NCI-H1105 (cell line): ENCODE data around the gene EML6.

Experiments
- DNase-seq: peaks from one replicate; lab custom pipeline; 2025; lab: John Stamatoyannopoulos, UW

Gene EML6

GRCh38 chr2:54945391-54946219 is 222.1 kb downstream of the EML6 start:
- no peak for DNase-seq

- no peak for DNase-seq
Observed at GRCh38 chr2:54946220-54946805, 222.9 kb downstream of the EML6 start.

DNA sequence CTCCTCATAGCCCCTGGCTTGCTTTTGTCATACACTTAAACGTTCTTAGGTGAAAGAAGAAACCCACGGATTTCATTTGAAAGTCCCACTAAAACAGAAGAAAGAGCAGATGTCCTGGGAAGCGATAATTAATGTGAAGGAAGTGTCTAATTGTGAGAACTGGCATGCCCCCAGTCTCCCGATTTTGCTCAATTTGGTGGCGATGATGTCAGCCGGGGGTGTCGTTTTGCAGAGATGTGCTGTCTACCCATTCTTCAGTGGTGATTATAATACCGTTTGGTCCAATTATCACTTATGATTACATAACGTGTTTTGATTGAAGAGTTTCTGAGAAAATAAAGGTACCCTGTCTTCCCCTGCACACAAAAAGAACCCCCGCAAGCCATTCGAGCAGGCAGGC is 223.7 kb downstream of the EML6 start:
- no peak for DNase-seq

DNA sequence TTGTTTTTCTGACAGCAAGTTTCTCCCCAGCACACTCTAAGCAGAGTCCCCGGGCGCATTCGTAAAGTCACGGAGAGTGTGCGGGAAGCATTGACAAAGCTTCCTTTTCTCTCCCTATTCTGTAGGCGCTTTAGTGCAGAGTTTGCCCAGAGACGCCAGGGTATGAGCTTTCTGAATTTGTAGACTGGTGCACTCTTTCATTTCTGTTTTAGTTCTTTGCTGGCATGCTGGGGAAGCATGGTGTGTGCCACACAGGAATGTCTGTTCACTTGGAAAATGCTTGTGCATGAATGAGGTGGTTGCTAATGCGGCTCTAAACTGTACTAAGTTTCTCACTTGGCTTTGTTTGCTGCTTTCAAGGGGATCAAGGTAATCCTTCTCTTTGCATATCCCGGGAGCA is 224.2 kb downstream of the EML6 start:
- no peak for DNase-seq

DNA sequence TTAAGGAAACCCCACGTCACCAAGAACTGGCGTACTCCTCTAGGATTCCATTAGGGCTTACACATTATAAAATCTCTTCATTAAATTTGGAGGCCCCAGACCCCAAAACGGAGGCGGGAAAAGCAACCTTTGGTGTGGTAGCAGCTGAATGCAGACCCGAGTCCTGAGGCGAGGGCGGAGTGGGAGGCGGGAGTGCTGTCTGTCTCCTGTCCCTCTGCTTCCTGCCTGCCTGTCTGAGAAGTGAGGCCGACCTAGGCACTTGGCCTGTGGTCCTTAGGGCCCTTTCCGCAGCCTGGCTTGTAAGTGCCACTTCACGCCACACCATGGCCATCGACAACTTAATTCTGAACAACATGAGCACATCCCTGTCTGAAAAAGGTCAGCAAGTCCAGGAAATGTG is 224.7 kb downstream of the EML6 start:
- no peak for DNase-seq

DNA sequence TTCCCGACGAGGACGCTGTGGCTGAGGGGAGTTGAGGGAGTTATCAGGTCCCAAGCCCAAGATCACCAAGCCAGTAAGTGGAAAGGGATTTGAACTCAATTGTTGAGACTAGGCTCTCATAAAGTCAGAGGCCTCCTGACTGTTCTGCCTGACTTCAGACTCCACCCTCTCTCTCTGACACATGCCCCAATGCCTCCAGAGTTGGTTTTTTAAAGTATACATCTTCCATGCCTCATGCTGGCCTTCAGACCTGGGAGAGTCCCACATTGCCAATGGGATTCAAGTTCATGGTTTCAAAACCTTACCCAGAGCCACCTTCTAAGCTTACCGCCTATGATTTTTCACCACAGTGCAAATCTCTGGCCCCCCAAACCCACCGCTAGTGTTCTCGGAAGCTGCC is 226.0 kb downstream of the EML6 start:
- DNase-seq = no peak

GRCh38 chr2:54950811-54951210 is 227.3 kb downstream of the EML6 start:
- DNase-seq = no peak

GRCh38 chr2:54952425-54952824 is 229.0 kb downstream of the EML6 start:
- DNase-seq = no peak

DNA sequence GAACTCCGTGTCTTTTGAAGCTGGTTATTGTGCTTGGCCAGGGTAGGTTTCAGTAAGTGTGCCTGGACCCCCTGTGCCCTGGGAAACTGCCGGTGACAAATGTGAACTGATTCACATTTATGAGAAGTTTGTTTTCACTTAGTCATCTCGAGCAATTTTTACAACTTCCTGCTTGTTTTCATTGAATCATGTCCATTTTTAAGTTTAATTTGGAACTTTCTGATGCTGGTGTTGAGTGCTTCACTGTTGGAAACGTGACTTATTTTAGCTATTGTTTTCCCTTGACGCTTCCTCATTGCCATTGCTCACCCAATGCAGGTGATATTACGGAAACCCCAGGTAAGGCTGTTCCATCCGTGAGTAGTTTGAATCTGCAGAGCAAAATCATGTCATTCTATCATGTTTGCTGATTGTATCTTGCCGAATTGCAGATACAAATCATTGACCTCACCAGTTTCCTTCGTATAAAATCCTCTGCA is 229.6 kb downstream of the EML6 start:
- no peak for DNase-seq

GRCh38 chr2:54954158-54954557 is 230.7 kb downstream of the EML6 start:
- DNase-seq = no peak

- DNase-seq = no peak
Observed at GRCh38 chr2:54954705-54955357, 231.4 kb downstream of the EML6 start.

DNA sequence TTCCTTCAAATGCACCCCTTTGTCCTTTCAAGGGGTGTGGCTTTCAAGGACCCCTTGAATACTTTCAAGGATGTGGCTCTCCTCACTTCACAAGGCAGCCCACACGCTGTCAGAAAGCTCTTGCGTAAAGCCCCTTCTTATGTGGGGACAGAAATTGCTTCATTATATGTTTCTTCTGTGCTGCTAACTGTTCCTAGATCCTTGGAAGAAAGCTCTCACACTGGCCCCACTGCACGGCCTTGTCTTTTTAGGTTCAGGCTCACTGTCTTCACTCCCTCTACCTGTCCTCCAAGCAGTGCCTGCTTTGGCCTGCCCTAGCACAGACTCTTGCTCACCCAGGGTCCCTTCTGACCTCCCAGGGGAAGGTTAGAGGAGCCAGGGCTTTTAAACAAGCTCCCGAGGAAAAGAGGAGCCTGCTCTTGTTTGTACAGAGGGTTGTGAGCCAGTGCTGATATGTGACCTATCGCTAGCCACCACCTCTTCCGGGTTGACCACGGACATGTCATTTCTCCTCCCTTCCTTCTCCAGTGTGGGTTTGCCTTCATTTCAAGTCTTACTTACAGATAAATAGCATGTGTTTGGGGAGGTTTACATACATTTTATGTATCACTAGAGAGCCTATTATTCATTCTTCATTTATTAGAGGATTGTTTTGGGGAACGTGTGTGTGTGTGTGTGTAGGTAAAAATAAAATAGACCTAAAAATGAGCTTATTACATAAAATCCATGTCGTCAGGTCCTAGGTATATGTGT is 232.1 kb downstream of the EML6 start:
- no peak for DNase-seq

DNA sequence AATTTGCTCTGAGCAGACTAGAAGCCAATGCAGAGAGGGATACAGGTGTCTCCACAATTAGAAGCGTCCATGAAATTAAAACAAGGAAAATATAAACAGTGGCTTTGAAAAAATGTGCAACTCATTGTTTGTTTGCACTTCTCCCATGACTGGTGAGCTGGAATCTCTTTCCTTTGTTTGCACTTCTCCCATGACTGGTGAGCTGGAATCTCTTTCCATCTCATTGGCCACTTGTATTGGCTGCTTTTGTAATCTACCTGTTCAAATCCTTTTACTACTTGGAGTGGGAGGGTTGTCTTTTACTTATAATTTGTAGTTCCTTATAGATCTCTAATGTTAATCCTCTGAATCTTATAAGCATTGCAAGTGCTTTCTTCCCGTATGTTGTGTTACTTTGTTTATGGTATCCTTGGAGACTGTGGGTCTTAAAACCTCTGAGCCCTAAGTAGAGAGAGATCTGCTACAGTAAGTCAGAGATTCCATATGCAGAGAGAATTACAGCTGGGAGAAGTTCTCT is 232.7 kb downstream of the EML6 start:
- no peak for DNase-seq

- peak; percentile 60 for DNase-seq
Observed at GRCh38 chr2:54957321-54957999, 234.0 kb downstream of the EML6 start.

DNA sequence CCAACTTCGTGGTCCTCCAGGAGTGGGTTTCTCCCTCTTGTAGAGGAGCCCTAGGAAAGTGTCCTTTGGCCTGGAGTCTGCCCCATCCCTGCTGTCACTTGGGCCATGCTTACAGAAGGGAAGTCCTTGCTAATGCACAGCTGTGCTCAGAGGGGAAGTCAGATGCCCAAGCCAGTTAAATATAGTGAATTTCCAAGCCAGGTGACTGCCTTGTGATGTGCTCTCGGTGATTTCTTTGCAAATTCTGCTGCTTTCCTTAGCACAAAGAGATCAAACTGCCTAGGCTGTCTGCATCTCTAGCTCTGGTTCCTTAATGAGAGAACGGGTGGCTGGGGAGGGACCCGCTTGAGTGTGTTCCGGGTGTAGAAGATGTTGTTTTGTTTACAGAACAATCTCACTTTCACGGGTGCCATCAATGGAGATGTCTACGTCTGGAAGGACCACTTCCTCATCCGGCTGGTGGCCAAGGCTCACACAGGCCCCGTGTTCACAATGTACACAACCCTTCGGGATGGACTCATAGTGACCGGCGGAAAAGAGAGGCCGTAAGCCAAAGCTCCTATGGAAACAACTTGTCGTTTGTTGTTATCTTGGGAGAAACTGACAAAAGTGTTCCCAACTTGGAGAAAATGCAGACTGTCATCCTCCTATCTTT is 235.4 kb downstream of the EML6 start:
- no peak for DNase-seq

DNA sequence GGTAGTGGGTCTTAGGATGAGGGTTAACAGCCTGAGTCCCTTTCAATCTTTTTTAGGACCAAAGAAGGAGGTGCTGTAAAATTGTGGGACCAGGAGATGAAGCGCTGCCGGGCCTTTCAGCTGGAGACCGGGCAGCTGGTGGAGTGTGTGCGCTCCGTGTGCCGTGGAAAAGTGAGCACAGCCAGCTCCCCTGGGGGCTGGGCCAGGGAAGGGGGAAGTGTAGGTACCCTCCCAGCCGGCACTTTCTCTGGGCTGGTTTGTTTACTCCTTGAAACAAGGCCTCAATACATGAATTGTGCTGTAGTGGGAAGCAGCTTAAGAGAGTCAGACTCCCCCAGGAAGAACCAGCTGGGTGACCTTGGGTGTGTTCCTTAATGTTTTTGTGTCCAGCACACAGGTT is 236.7 kb downstream of the EML6 start:
- DNase-seq = no peak

- DNase-seq = no peak
Observed at GRCh38 chr2:54962511-54962910, 239.0 kb downstream of the EML6 start.

- no peak for DNase-seq
Observed at GRCh38 chr2:54962935-54963440, 239.5 kb downstream of the EML6 start.

DNA sequence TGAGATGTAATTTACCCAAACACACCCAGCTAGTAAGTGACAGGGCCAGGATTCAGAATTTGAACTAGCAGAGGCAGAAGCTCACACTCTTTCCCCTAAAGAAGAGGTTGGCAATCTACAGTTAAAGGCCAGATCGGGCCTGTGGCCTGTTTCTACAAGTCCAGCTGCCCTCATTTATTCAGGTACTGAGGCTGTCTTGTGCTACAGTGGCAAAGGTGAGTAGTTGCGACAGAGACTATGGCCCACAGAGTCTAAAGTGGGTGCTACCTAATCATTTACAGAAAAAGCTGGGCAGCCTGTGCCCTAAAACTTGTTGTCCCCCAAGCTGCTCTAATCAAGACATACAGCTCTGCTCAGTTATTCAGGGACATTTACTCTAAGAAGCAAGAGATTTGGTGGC is 240.0 kb downstream of the EML6 start:
- DNase-seq = no peak

- no peak for DNase-seq
Observed at GRCh38 chr2:54964271-54964670, 240.8 kb downstream of the EML6 start.

DNA sequence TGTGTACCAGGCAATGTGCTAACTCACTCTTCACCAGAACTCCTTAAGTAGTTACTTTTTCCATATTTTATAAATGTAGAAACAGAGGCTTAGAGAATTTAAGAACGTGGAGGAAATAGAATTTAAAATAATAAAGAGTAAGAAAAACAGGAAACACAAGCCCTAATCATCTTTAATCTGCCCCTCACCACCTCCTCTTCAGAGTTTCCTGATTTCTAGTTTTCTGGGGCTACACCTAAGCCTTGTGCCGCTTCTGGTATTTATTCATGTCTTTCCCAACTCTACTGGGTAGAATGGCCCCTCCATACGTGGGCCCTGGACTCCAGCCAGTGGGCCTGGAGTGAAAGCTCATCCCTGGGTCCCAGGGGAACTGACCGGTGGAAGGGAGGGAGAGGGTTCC is 241.4 kb downstream of the EML6 start:
- DNase-seq = no peak
